Measurements from ENCODE around the gene GPS1.

Gene GPS1

DNA sequence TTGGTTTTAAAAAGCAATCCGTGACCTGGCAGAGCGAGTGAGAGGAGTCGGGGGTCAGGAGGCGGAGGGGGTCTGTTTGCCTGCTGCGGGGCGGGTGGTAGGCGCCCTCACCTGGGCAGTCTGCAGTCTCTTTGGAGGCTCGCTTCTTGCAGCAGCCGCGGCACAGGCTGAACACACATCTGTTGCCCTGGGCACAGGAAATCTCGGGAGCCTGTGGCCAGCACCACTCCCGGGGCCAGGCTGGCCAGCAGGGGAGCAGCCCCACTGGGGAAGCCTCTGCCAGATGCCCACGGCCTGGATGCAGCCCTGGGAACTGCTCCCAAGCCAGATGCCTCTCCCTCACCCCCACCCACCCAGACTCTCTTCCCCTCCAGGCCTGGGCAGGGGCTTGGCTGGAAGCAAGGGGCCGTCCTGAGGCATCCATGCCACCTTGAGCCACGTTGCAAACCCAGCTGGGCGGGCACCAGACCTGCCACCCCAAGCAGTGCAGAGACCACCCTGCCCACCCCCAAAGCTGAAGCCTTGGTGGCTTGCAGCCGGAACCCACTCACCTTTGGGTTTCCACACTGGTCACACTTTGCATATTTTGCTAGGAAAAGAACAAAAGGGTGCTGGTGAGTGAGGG, 6.6 kb downstream of the GPS1 start:
- H3K4me3 ChIP-seq (ENCODE audit: low read depth, low read length): no peak overlapping the region
- TF ChIP-seq POLR2A (IDR thresholded peaks at IDR 0.05; ENCODE audit: extremely low read depth, insufficient read length) (no peak), MYC (IDR thresholded peaks at IDR 0.05; ENCODE audit: low read depth, low read length) (no peak)
- TF ChIP-seq, protein P1, sequence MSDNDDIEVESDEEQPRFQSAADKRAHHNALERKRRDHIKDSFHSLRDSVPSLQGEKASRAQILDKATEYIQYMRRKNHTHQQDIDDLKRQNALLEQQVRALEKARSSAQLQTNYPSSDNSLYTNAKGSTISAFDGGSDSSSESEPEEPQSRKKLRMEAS (IDR thresholded peaks at IDR 0.05; ENCODE audit: low read depth, low read length): no peak
- TF ChIP-seq, protein P2, sequence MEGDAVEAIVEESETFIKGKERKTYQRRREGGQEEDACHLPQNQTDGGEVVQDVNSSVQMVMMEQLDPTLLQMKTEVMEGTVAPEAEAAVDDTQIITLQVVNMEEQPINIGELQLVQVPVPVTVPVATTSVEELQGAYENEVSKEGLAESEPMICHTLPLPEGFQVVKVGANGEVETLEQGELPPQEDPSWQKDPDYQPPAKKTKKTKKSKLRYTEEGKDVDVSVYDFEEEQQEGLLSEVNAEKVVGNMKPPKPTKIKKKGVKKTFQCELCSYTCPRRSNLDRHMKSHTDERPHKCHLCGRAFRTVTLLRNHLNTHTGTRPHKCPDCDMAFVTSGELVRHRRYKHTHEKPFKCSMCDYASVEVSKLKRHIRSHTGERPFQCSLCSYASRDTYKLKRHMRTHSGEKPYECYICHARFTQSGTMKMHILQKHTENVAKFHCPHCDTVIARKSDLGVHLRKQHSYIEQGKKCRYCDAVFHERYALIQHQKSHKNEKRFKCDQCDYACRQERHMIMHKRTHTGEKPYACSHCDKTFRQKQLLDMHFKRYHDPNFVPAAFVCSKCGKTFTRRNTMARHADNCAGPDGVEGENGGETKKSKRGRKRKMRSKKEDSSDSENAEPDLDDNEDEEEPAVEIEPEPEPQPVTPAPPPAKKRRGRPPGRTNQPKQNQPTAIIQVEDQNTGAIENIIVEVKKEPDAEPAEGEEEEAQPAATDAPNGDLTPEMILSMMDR (IDR thresholded peaks at IDR 0.05; ENCODE audit: low read depth, low read length): no peak
- no peak for DNase-seq (ENCODE audit: low read depth)

DNA sequence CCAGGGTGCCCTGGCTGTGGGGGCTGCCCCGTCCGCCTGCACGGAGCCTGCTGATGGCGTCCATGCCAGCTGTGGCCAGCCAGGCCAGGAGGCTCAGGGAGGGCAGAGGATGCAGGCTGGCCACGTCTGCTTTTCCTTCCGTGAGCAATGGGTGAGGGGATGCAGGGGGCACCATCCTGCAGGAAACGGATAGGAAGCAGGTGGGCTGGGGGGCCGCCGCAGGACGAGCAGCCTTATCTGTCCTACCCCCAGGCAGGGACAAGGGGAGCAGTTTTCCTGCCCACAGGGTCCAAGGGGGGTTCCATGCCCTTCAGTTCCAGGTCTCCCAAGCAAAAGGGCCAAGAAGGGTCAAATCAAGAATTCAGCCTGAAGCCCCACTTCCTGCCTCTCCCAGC, 7.2 kb downstream of the GPS1 start:
- H3K4me3 ChIP-seq (ENCODE audit: low read depth, low read length): no peak overlapping the region
- TF ChIP-seq, protein P1 (IDR thresholded peaks at IDR 0.05; ENCODE audit: low read depth, low read length): no peak
- TF ChIP-seq MYC (IDR thresholded peaks at IDR 0.05; ENCODE audit: low read depth, low read length) (no peak), POLR2A (IDR thresholded peaks at IDR 0.05; ENCODE audit: extremely low read depth, insufficient read length) (no peak)
- TF ChIP-seq, protein P2 (IDR thresholded peaks at IDR 0.05; ENCODE audit: low read depth, low read length): no peak
- DNase-seq (ENCODE audit: low read depth): no peak

DNA sequence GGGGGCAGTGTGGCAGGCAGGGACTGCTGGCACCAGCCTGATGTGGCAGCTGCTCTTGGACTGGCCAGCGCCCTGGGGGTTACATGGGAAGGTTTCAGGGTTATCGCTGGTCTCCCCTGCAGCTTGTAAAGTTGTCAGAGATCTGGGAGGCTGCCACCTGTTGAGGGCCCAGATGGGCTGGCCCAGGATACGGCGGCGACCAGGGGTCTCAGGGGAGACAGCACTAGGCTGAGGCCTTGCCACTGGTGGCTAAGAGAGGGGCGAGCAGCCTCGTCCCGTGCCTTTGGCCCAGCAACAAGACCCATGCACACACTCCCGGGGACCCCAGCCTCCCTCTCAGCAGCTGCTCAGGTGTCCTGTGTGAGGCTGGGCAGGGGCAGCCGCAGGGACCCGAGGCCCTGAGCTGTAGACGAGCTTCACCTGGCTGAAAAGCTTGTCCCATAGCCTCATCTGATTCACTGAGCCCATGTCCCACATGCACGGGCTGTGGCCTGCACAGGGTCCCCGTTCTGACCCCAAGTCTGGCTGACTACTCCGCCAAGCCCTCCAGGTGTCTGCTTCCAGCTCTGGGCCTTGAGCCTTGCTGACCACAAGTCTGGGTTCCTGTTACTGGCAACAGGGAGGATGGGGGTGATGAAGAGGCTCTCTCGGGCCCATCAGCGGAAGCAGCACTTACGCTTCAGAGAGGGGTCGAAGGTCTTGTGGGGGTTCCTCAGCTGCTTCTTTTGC, 7.7 kb downstream of the GPS1 start:
- no peak for DNase-seq (ENCODE audit: low read depth)
- no peak overlapping the region for H3K4me3 ChIP-seq (ENCODE audit: low read depth, low read length)
- TF ChIP-seq, protein P1 (IDR thresholded peaks at IDR 0.05; ENCODE audit: low read depth, low read length): no peak
- TF ChIP-seq MYC (IDR thresholded peaks at IDR 0.05; ENCODE audit: low read depth, low read length) (no peak), POLR2A (IDR thresholded peaks at IDR 0.05; ENCODE audit: extremely low read depth, insufficient read length) (no peak)

DNA sequence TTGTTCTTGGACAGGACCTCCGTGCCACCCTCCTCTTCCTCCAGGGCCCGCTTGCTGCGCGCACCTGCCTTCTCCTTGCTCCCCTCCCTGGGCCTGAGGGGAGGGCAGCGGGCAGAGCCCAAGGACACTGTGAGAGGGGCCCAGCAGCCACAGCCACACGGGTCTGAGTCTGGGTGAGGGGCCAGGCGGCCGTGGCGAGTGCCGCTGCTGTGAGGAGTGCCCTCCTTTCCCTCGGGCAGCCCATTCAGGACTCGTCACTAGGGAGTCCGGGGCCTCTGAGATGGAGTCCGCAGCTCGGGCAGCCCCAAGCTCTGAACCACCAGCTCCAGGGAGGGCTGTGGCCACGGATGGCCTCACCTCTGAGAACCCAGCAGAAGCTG, 8.3 kb downstream of the GPS1 start:
- no peak overlapping the region for H3K4me3 ChIP-seq (ENCODE audit: low read depth, low read length)
- DNase-seq (ENCODE audit: low read depth): no peak
- TF ChIP-seq POLR2A (IDR thresholded peaks at IDR 0.05; ENCODE audit: extremely low read depth, insufficient read length): no peak
- TF ChIP-seq, protein P2 (IDR thresholded peaks at IDR 0.05; ENCODE audit: low read depth, low read length): no peak
- TF ChIP-seq MYC (IDR thresholded peaks at IDR 0.05; ENCODE audit: low read depth, low read length): no peak
- TF ChIP-seq, protein P1 (IDR thresholded peaks at IDR 0.05; ENCODE audit: low read depth, low read length): no peak

DNA sequence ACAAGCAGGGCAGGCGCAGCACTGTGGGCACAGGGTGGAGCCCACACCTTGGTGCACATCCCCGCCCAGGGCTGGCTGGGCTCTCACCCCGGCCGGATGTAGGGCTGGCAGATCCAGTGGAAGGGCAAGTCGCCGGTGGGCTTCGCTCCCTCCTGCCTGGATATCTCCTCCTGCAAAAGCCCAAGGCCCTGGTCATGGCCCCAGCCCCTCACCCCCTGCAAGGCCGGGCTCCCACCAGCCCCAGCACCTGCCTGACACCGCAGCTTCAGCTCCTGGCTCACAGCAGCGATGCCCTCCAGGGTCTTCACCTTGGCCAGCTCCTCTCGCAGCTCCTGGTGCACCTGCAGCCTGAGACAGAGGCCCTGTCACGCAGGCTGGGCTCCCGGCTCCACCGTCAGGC, 8.9 kb downstream of the GPS1 start:
- DNase-seq (ENCODE audit: low read depth): no peak
- TF ChIP-seq, protein P1 (IDR thresholded peaks at IDR 0.05; ENCODE audit: low read depth, low read length): no peak
- TF ChIP-seq POLR2A (IDR thresholded peaks at IDR 0.05; ENCODE audit: extremely low read depth, insufficient read length) (no peak), MYC (IDR thresholded peaks at IDR 0.05; ENCODE audit: low read depth, low read length) (no peak)
- TF ChIP-seq, protein P2 (IDR thresholded peaks at IDR 0.05; ENCODE audit: low read depth, low read length): no peak
- no peak overlapping the region for H3K4me3 ChIP-seq (ENCODE audit: low read depth, low read length)
